Smooth muscle cell (in vitro differentiated cells): ENCODE results near the gene RAB15. TPM values are rescaled to one million over a fixed set of nuclear protein-coding genes. Genes with fewer than 3 reads are reported as not detected.

Experiments used
- DNase-seq: peaks from one replicate; lab custom pipeline; 2025; ENCODE audit not compliant: unreplicated experiment; lab: John Stamatoyannopoulos, UW
- H2AFZ ChIP-seq: fragments of 200-600 bp; sonication (generic); 2 replicates; pipeline ENCODE4 v1.6.0; 2016; ENCODE audit warnings: antibody characterized with exemption, low read depth, mild to moderate bottlenecking
- H3F3A ChIP-seq: fragments of 200-600 bp; sonication (generic); 2 replicates; pipeline ENCODE4 v1.6.0; 2017; ENCODE audit warnings: antibody characterized with exemption, low read depth
- H3K27ac ChIP-seq: fragments of 200-600 bp; sonication (generic); 2 replicates; pipeline ENCODE4 v1.5.1; 2016; ENCODE audit warnings: low read depth, mild to moderate bottlenecking
- H3K27me3 ChIP-seq: fragments of 200-600 bp; sonication (generic); 2 replicates; pipeline ENCODE4 v1.6.1; 2016; ENCODE audit warnings: low read depth, mild to moderate bottlenecking
- H3K36me3 ChIP-seq: fragments of 200-600 bp; sonication (generic); 2 replicates; pipeline ENCODE4 v1.5.1; 2016; ENCODE audit warnings: low read depth
- H3K4me1 ChIP-seq: fragments of 200-600 bp; sonication (generic); 2 replicates; pipeline ENCODE4 v1.5.1; 2016; ENCODE audit warnings: low read depth
- H3K4me2 ChIP-seq: fragments of 200-600 bp; sonication (generic); 2 replicates; pipeline ENCODE4 v1.6.0; 2016; ENCODE audit warnings: mild to moderate bottlenecking
- H3K4me3 ChIP-seq: fragments of 200-600 bp; sonication (generic); 2 replicates; pipeline ENCODE4 v1.5.1; 2016; ENCODE audit warnings: mild to moderate bottlenecking
- H3K79me2 ChIP-seq: fragments of 200-600 bp; sonication (generic); 2 replicates; pipeline ENCODE4 v1.6.0; 2016; ENCODE audit warnings: low read depth, mild to moderate bottlenecking
- H3K9ac ChIP-seq: fragments of 200-600 bp; sonication (generic); 2 replicates; pipeline ENCODE4 v1.6.0; 2016; ENCODE audit warnings: low read depth
- H3K9me3 ChIP-seq: fragments of 200-600 bp; sonication (generic); replicated peaks from 2 replicates; pipeline ENCODE4 v1.5.1; 2016; ENCODE audit warnings: low read depth
- H4K20me1 ChIP-seq: fragments of 200-600 bp; sonication (generic); 2 replicates; pipeline ENCODE4 v1.6.0; 2016; ENCODE audit warnings: low read depth
- WGBS: methylation state at CpG from one replicate; pipeline ENCODE4 v1.1.7; 2016; ENCODE audit warnings: low lambda C conversion rate; 5-methylcytosine and 5-hydroxymethylcytosine counted together
- polyA plus RNA-seq: library from polyadenylated mRNA; unstranded; fragments of >200 nt; fragmentation: Nextera tagmentation; extraction: Ambion mirVana; gene quantifications from 2 replicates; pipeline ENCODE4 v1.2.1, GENCODE V29; 2016
- total RNA-seq: library from RNA; depleted of rRNA; stranded (reverse); fragments of >200 nt; gene quantifications from 2 replicates; pipeline ENCODE4 v1.2.3, GENCODE V29; 2014
- TF ChIP-seq, protein P1 (sequence below): fragments of 200-600 bp; sonication (generic); IDR thresholded peaks from 2 replicates; pipeline ENCODE4 v1.5.1; 2017; ENCODE audit warnings: borderline replicate concordance, mild to moderate bottlenecking, antibody characterized with exemption; ENCODE audit not compliant: insufficient read depth, poor library complexity, severe bottlenecking

Gene RAB15
- total and polyA plus RNA-seq, 2 experiments from 2014 or later: 7.1 to 7.7 TPM

DNA sequence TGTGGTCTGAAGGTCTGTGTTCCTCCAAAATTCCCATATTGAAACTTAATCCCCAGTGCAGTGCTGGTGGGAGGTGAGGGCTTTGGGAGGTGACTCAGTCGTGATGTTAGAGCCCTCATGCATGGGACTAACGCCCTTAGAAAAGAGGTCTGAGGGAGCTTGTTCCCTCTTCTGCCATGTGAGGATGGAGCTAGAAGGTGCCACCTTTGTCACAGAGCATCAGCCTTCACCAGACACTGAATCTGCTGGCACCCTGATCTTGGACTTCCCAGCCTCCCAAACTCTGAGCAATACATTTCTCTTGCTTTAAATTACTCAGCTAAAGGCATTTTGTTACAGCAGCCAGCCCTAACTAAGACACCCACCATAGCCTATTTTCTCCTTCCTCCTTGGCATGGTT lies 13.9 kb downstream of the RAB15 start:
- no peak overlapping the region for H2AFZ ChIP-seq
- H3K4me2 ChIP-seq: no peak overlapping the region
- WGBS: 71% methylated on average over 2 of the region's 2 CpGs
- peaks cover 18% of the 10 kb centered on the region for H4K20me1 ChIP-seq
- no peaks in the 10 kb centered on the region for H3K36me3 ChIP-seq
- H3K4me1 ChIP-seq: peaks cover 2% of the 10 kb centered on the region
- TF ChIP-seq, protein P1, sequence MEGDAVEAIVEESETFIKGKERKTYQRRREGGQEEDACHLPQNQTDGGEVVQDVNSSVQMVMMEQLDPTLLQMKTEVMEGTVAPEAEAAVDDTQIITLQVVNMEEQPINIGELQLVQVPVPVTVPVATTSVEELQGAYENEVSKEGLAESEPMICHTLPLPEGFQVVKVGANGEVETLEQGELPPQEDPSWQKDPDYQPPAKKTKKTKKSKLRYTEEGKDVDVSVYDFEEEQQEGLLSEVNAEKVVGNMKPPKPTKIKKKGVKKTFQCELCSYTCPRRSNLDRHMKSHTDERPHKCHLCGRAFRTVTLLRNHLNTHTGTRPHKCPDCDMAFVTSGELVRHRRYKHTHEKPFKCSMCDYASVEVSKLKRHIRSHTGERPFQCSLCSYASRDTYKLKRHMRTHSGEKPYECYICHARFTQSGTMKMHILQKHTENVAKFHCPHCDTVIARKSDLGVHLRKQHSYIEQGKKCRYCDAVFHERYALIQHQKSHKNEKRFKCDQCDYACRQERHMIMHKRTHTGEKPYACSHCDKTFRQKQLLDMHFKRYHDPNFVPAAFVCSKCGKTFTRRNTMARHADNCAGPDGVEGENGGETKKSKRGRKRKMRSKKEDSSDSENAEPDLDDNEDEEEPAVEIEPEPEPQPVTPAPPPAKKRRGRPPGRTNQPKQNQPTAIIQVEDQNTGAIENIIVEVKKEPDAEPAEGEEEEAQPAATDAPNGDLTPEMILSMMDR: no peak
- no peaks in the 10 kb centered on the region for H3K27me3 ChIP-seq
- H3K27ac ChIP-seq: no peak overlapping the region
- no peak overlapping the region for H3K4me3 ChIP-seq
- H3K9ac ChIP-seq: no peak overlapping the region
- no peaks in the 10 kb centered on the region for H3K9me3 ChIP-seq
- no peaks in the 10 kb centered on the region for H3K79me2 ChIP-seq
- DNase-seq: no peak
- H3F3A ChIP-seq: no peaks in the 10 kb centered on the region

DNA sequence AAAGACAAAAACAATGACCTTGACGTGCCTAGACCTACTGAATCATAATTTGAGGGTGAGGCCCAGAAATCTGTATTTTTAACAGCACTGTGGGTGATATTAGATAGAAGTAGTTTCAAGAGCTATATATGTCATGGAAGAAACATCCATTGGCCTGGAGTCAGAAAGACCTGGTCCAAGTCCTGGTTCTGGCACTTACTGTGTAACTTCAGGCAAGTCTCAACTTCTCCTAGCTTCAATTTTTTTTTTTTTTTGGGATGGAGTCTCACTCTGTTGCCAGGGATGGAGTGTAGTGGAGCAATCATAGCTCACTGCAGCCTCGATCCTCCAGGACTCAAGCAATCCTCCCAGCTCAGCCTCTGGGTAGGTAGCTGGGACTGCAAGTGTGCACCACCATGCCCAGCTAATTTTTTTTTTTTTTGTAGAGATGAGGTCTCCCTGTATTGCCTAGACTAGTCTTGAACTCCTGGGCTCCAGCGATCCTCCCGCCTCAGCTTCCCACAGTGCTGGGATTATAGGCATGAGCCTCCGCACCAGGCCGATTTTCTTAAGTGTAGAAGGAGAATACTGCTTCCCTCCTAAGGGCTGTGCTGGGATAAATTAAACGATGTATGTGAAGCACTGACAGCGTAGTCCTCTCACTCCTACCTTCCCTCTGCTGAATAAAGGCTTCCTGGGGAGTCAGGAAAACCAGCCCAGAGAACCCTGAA lies 15.3 kb downstream of the RAB15 start:
- Histone ChIP-seq H3K4me1 (peaks cover 2% of the 10 kb centered on the region), H4K20me1 (peaks cover 11% of the 10 kb centered on the region), H3K36me3 (no peaks in the 10 kb centered on the region), H3K4me3 (no peak overlapping the region), H3K9ac (no peak overlapping the region), H3K4me2 (no peak overlapping the region), H3K79me2 (no peaks in the 10 kb centered on the region), H3K27ac (no peak overlapping the region), H3K27me3 (no peaks in the 10 kb centered on the region), H2AFZ (no peak overlapping the region), H3F3A (no peaks in the 10 kb centered on the region), H3K9me3 (no peaks in the 10 kb centered on the region)
- TF ChIP-seq, protein P1: no peak
- 94% methylated on average over 8 of the region's 8 CpGs for WGBS
- no peak for DNase-seq

DNA sequence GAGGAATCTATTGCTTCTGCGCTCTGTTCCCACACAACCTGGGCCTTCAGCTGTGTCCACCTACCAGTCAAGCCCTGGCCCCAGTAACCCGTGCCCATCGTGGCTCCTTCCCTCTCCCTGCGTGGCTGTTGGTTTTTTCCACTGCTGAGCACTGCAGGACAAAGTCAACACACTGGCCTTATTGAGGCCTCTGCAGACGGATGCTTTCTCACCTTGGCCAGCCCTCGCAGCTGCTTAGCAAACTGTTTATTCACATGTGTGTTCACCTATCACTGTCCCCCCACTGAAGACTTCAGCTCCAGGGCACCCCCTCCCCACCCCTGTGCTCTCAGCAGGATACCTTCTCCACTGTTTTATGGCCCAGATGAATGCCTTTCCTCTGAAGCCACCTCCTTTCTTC lies 16.8 kb downstream of the RAB15 start:
- no peak overlapping the region for H3K4me2 ChIP-seq
- no peaks in the 10 kb centered on the region for H3K79me2 ChIP-seq
- no peak overlapping the region for H3K4me3 ChIP-seq
- H2AFZ ChIP-seq: no peak overlapping the region
- 81% methylated on average over 6 of the region's 6 CpGs for WGBS
- no peaks in the 10 kb centered on the region for H3F3A ChIP-seq
- no peak for DNase-seq
- no peaks in the 10 kb centered on the region for H3K27me3 ChIP-seq
- H3K36me3 ChIP-seq: no peaks in the 10 kb centered on the region
- no peak overlapping the region for H3K9ac ChIP-seq
- no peaks in the 10 kb centered on the region for H3K9me3 ChIP-seq
- H3K4me1 ChIP-seq: no peaks in the 10 kb centered on the region
- TF ChIP-seq, protein P1: no peak
- no peak overlapping the region for H3K27ac ChIP-seq
- H4K20me1 ChIP-seq: peaks cover 11% of the 10 kb centered on the region
